HG03108 (cell line): ENCODE results near the gene ISY1.
"Not testable (repeated sequence)": the region's sequence is repeated elsewhere in the genome, so short reads cannot be mapped to it uniquely, and the experiment has no call there.

Experiments used
- ATAC-seq: cut with Tn5 transposase; IDR thresholded peaks from one replicate; pipeline ENCODE4 v1.9.1; 2021; ENCODE audit warnings: moderate library complexity; ENCODE audit not compliant: unreplicated experiment

Gene ISY1

GRCh38 chr3:129166579-129167332 is 5.9 kb upstream of the ISY1 start:
- no peak for ATAC-seq

- ATAC-seq: not testable (repeated sequence)
Observed at GRCh38 chr3:129165594-129165993, 4.7 kb upstream of the ISY1 start.

GRCh38 chr3:129164500-129164899 is 3.6 kb upstream of the ISY1 start:
- ATAC-seq: no peak

GRCh38 chr3:129162729-129163579 is 2.1 kb upstream of the ISY1 start:
- ATAC-seq: no peak

GRCh38 chr3:129161860-129162271 is 1.0 kb upstream of the ISY1 start:
- ATAC-seq: no peak

- ATAC-seq: no peak
Observed at GRCh38 chr3:129144786-129145185, 16.1 kb downstream of the ISY1 start.

- not testable (repeated sequence) for ATAC-seq
Observed at GRCh38 chr3:129141011-129141410, 19.9 kb downstream of the ISY1 start.

- ATAC-seq: no peak
Observed at GRCh38 chr3:129139911-129140310, 21.0 kb downstream of the ISY1 start.

- ATAC-seq: not testable (repeated sequence)
Observed at GRCh38 chr3:129136275-129136674, 24.6 kb downstream of the ISY1 start.

- ATAC-seq: no peak
Observed at GRCh38 chr3:129132097-129132866, 28.6 kb downstream of the ISY1 start.

- ATAC-seq: no peak
Observed at GRCh38 chr3:129131465-129132088, 29.3 kb downstream of the ISY1 start.

- ATAC-seq: no peak
Observed at GRCh38 chr3:129130291-129130813, 30.5 kb downstream of the ISY1 start.

- ATAC-seq: no peak
Observed at GRCh38 chr3:129128357-129129155, 32.3 kb downstream of the ISY1 start.

- no peak for ATAC-seq
Observed at GRCh38 chr3:129126726-129127280, 34.1 kb downstream of the ISY1 start.

- ATAC-seq: no peak
Observed at GRCh38 chr3:129123314-129124060, 37.4 kb downstream of the ISY1 start.

- no peak for ATAC-seq
Observed at GRCh38 chr3:129122412-129123011, 38.4 kb downstream of the ISY1 start.

GRCh38 chr3:129121792-129122411 is 39.0 kb downstream of the ISY1 start, which contains the start of gene RAB43:
RAB43 (minus strand) TSS chr3:129121804; CDS start chr3:129121489, 315 bp downstream.
- peak; percentile 32 for ATAC-seq
